Choroid plexus epithelial cell (primary cell): ENCODE data around the gene BUD13.
A peak's percentile ranks its signal among the peaks of the same experiment; 100 is the strongest.

Experiments used
- DNase-seq: peaks from one replicate; pipeline ENCODE4 v3.0.0-alpha.2; 2010; ENCODE audit warnings: low read depth
- H3K4me3 ChIP-seq: 2 replicates; pipeline ENCODE4 v1.5.1; 2011; ENCODE audit warnings: low read depth, mild to moderate bottlenecking, control low read depth, low read length, moderate library complexity
- TF ChIP-seq, protein P1 (sequence below): conservative IDR thresholded peaks from 2 replicates; pipeline ENCODE4 v1.5.1; 2011; ENCODE audit warnings: low read depth, mild to moderate bottlenecking, control low read depth, inconsistent platforms, low read length, moderate library complexity

BUD13 gene

DNA sequence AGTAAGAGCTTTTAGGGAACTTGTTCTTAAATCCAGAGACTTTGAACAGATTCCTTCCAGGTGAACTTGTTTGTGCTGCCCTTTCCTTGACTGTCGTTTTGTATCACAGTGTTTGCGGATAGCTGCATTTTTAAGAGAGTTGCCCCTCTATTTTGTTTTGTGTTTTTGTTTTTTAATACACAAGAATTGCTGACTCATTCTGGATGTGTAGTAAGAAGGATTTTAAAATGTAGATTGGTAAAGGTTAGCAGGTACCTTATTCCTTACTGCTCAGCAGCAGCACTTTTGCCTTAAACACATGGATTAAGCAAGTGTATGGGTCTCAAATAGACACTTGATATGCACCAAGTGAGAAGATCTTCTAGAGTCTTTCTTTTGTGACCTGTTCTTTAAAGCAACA is 27.8 kb upstream of the BUD13 start:
- no peak for DNase-seq
- no peak overlapping the region for H3K4me3 ChIP-seq
- TF ChIP-seq, protein P1, sequence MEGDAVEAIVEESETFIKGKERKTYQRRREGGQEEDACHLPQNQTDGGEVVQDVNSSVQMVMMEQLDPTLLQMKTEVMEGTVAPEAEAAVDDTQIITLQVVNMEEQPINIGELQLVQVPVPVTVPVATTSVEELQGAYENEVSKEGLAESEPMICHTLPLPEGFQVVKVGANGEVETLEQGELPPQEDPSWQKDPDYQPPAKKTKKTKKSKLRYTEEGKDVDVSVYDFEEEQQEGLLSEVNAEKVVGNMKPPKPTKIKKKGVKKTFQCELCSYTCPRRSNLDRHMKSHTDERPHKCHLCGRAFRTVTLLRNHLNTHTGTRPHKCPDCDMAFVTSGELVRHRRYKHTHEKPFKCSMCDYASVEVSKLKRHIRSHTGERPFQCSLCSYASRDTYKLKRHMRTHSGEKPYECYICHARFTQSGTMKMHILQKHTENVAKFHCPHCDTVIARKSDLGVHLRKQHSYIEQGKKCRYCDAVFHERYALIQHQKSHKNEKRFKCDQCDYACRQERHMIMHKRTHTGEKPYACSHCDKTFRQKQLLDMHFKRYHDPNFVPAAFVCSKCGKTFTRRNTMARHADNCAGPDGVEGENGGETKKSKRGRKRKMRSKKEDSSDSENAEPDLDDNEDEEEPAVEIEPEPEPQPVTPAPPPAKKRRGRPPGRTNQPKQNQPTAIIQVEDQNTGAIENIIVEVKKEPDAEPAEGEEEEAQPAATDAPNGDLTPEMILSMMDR = no peak

- H3K4me3 ChIP-seq = no peak overlapping the region
- TF ChIP-seq, protein P1 = no peak
- no peak for DNase-seq
These were observed 25.6 kb upstream of the BUD13 start for GRCh38 chr11:116798368-116798767.

DNA sequence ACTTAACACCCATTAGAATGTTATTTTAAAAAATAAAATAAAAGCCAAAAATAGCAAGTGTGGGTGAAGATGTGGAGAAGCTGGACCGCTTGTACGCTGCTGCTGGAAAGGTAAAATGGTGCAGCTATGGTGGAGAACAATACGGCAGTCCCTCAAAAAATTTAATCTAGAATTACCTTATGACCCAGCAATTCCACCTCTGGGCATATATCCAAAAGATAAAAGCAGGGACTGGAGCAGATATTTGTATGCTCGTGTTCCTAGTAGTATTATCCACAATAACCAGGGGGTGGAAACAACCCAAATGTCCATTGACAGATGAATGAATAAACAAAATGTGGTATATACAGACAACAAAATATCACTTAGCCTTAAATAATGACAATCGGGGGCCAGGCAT is 25.0 kb upstream of the BUD13 start:
- H3K4me3 ChIP-seq = no peak overlapping the region
- no peak for DNase-seq
- TF ChIP-seq, protein P1 = no peak

GRCh38 chr11:116796548-116796947 is 23.8 kb upstream of the BUD13 start:
- TF ChIP-seq, protein P1 = no peak

GRCh38 chr11:116794851-116795250 is 22.1 kb upstream of the BUD13 start:
- DNase-seq = no peak
- TF ChIP-seq, protein P1 = no peak
- no peak overlapping the region for H3K4me3 ChIP-seq

More at GRCh38 chr11:116796548-116796947, 23.8 kb upstream of the BUD13 start:
- DNase-seq = no peak
- no peak overlapping the region for H3K4me3 ChIP-seq

- no peak overlapping the region for H3K4me3 ChIP-seq
- peak; percentile 61 for DNase-seq
- TF ChIP-seq, protein P1 = no peak
These were observed 20.9 kb upstream of the BUD13 start for GRCh38 chr11:116793772-116794097.

GRCh38 chr11:116792869-116793771 is 20.3 kb upstream of the BUD13 start:
- TF ChIP-seq, protein P1 = no peak
- peak; percentile 20 for DNase-seq
- H3K4me3 ChIP-seq = no peak overlapping the region
